Activated CD4-positive, alpha-beta T cell treated with anti-CD3 and anti-CD28 coated beads for 1 hour (primary cell): Measurements from ENCODE around the gene C7.
"Not testable (repeated sequence)": the region's sequence is repeated elsewhere in the genome, so short reads cannot be mapped to it uniquely, and the experiment has no call there.

Experiments used
- DNase-seq: peaks from one replicate; pipeline ENCODE4 v3.0.0-alpha.2; 2020

C7 gene

GRCh38 chr5:40909264-40909663 is at the start of gene C7:
Gene C7 (plus strand): TSS chr5:40909497. CDS start chr5:40909611, 114 bp downstream.
- no peak for DNase-seq

GRCh38 chr5:40860711-40861110 is 48.6 kb upstream of the C7 start:
- no peak for DNase-seq

GRCh38 chr5:40865004-40865403 is 44.3 kb upstream of the C7 start:
- not testable (repeated sequence) for DNase-seq

GRCh38 chr5:40866844-40867243 is 42.5 kb upstream of the C7 start:
- DNase-seq: no peak

GRCh38 chr5:40869384-40869783 is 39.9 kb upstream of the C7 start:
- DNase-seq: no peak

GRCh38 chr5:40871177-40871576 is 38.1 kb upstream of the C7 start:
- DNase-seq: no peak

- not testable (repeated sequence) for DNase-seq
Measured at GRCh38 chr5:40872253-40872652, 37.0 kb upstream of the C7 start.

GRCh38 chr5:40873286-40873880 is 35.9 kb upstream of the C7 start:
- DNase-seq: no peak

- DNase-seq: no peak
Measured at GRCh38 chr5:40875958-40876357, 33.3 kb upstream of the C7 start.

- no peak for DNase-seq
Measured at GRCh38 chr5:40877371-40877988, 31.8 kb upstream of the C7 start.

GRCh38 chr5:40879163-40879942 is 29.9 kb upstream of the C7 start:
- no peak for DNase-seq

GRCh38 chr5:40882291-40882690 is 27.0 kb upstream of the C7 start:
- no peak for DNase-seq

GRCh38 chr5:40883051-40883450 is 26.2 kb upstream of the C7 start:
- not testable (repeated sequence) for DNase-seq

GRCh38 chr5:40895440-40896425 is 13.6 kb upstream of the C7 start:
- not testable (repeated sequence) for DNase-seq

- DNase-seq: no peak
Measured at GRCh38 chr5:40904205-40904993, 4.9 kb upstream of the C7 start.

- DNase-seq: no peak
Measured at GRCh38 chr5:40904994-40905306, 4.3 kb upstream of the C7 start.

GRCh38 chr5:40906351-40906751 is 2.9 kb upstream of the C7 start:
- DNase-seq: no peak

- DNase-seq: no peak
Measured at GRCh38 chr5:40909723-40910122, 426 bp downstream of the C7 start.

- DNase-seq: no peak
Measured at GRCh38 chr5:40911266-40911665, 2.0 kb downstream of the C7 start.

- DNase-seq: no peak
Measured at GRCh38 chr5:40914835-40915234, 5.5 kb downstream of the C7 start.

- DNase-seq: no peak
Measured at GRCh38 chr5:40915341-40915926, 6.1 kb downstream of the C7 start.

GRCh38 chr5:40916226-40916625 is 6.9 kb downstream of the C7 start:
- DNase-seq: no peak
